ENCODE data around the gene ZNF714.
"Not testable (repeated sequence)": the region's sequence is repeated elsewhere in the genome, so short reads cannot be mapped to it uniquely, and the experiment has no call there.

ZNF714 gene

DNA sequence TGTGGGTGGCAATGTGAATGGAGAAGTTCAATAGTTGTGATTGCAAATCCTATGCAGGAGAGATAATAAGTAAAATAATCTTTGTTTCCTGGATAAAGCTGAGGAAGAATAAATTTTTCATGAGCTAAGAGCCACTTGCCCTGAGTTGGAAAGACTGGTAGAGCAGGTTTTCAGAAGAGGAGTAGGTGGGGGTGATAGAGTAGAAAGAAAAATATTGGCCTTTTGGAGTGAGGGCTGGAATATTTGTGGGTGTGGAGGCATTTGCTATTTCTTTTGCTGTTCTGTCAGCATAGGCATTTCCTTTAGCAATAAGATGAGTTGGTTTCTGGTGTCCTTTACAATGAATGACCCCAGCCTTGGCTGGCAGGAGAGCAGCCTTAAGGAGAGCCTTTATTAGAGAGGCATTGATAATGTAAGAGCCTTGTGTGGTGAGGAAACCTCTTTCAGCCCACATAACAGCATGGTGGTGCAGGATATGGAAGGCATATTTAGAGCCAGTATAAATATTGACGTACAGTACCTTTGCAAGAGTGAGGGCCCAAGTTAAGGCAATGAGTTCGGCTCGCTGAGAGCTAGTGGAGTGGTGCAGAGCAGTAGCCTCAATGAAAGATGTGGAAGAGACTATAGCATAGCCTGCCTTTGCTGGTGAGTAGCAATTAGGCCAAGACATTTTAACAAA lies 48.2 kb downstream of the ZNF714 start:
- in situ Hi-C loops (cut with HindIII; ENCODE audit: low sequenced_read_pairs): no loop called here

DNA sequence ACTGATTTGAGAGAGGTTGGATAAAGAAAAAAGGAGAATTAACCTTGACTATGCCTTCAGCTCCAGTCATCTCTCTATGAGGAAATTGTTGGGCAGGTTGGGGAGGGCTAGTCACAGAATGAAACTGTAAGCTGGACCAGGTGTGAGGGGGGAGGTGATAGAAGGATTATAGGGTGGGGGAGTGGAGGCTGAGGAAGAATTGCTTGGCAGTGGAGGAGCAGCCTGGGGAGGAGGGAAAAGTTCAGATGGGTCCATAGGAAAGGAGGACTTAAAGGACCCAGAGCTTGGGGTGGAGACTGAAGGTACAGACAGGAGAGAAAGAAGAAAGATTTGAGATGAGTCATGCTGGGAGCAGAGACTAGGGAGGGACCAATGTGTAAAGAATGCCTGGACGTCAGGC lies 51.6 kb downstream of the ZNF714 start:
- in situ Hi-C loops (cut with HindIII; ENCODE audit: low sequenced_read_pairs): no loop called here

DNA sequence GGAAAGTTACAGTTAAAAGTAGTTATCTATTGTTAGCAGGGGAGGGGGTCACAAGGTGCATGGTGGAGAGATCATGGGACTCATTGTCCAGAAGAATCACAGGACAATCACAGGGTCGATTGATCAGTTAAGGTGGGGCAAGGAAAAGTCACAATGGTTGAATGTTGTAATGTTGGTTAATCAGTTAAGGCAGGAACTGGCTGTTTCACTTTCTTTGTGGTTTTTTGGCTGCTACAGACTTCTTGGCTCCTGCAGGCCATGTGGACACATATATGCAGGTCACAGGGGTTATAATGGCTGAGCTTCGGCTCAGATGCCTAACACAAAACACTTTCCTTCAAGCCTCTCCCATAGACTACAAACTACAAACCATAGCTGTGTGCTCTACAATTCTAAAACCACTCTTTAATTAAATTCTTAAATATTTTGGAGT lies 52.9 kb downstream of the ZNF714 start:
- in situ Hi-C loops (cut with HindIII; ENCODE audit: low sequenced_read_pairs): no loop called here

DNA sequence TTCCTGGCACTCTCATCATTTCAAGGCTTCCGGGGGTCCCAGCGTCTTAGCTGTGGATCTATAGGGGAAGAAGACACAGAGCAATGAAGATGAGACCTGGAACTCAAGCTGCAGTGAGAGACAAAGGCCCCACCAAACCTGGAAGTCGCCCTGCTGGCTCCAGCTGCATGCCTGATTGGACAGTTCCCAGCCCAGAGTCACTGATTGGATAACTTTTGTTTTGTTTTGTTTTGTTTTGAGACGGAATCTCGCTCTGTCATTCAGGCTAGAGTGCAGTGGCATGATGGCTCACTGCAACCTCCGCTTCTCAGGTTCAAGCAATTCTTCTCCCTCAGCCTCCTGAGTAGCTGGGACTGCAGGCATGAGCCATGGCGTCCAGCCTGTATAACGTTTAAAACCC lies 53.4 kb downstream of the ZNF714 start:
- in situ Hi-C loops (cut with HindIII; ENCODE audit: low sequenced_read_pairs): no loop called here

DNA sequence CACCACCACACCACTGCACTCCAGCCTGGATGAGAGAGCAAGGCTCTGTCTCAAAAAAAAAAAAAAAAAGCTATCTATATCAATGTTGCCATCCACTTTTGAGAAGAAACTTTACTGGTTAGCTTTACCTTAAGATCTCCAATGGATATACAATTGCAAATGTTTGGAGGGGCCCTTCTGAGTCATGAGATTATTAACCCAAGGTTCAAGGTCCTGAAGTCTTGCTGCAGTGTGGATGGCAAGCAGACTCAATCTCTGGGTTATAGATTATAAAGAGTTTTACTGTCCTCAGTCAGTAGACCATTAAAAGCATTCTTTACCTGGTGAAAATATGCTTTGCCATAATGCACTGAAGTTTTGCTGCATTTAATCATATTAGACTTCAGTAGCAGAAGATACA lies 56.1 kb downstream of the ZNF714 start:
- in situ Hi-C loops (cut with HindIII; ENCODE audit: low sequenced_read_pairs): no loop called here

DNA sequence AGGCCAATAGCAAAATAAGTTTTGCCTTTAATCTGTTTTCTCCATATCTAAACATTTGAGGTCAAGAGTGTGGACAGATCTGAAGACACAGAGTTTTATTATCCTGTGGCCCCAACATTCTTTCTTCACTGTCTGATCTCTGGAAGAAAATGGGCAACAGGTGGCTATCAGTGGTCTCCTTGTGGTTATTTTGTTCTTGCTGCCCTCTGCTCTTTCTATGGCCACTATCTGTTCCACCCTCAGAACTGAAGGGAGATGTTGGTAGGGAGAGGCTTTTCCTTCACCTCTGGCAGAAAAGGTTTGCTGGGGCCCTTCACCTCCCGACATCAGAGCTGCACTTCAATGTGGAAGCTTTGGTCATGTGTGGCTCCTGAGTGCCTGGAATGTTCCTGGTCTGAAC lies 59.0 kb downstream of the ZNF714 start:
- in situ Hi-C loops (cut with HindIII; ENCODE audit: low sequenced_read_pairs): not testable (repeated sequence)

DNA sequence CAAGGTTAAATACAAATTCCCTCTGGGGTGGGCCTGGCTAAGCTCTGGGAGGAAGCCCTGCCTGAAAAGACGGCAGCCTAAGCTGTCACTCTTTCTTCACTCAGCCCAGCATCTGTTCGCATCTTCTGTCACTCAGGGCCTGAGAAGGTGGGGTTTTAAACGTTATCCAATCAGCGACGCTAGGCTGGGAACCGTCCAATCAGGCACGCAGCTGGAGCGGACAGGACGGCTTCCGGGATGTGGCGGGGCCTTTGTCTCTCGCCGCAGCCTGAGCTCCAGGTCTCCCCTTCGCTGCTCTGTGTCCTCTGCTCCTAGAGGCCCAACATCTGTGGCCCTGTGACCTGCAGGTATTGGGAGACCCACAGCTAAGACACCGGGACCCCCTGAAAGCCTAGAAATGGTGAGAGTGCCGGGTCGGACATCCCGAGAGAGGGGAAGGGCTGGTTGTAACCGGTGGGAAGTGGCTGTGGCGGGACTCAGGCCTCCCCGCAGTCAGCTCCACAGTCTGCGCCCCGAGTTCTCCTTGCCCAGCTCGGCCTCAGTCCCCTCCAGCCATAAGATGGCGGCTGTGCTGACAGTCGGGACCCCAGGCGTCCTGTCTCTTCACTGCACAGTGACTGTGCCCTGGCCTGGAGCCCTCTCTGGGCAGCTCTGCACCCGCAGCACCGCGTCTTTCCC lies 59.9 kb downstream of the ZNF714 start, which contains the start of gene ZNF431:
ZNF431 (plus strand) TSS at position 254 of the 678 bp plus-strand sequence; CDS start at position 398, 144 bp downstream.
- in situ Hi-C loops (cut with HindIII; ENCODE audit: low sequenced_read_pairs): no loop called here

DNA sequence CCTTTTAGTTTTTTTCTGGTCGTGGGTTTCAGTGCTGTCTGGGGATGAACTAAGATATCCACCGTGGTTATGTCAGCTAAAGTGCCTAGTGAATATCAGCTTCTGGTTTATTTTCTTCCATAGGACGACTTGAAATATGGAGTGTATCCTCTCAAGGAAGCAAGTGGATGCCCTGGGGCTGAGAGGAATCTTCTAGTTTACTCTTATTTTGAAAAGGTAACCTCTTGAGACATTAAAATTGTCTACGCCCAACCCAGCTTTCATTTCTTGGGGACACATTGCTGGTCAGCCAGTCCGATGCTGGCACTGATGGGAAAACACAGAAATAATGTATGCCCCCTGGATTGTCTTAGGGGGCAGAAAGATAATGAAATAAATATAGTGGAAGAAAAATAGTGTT lies 61.4 kb downstream of the ZNF714 start:
- in situ Hi-C loops (cut with HindIII; ENCODE audit: low sequenced_read_pairs): no loop called here

DNA sequence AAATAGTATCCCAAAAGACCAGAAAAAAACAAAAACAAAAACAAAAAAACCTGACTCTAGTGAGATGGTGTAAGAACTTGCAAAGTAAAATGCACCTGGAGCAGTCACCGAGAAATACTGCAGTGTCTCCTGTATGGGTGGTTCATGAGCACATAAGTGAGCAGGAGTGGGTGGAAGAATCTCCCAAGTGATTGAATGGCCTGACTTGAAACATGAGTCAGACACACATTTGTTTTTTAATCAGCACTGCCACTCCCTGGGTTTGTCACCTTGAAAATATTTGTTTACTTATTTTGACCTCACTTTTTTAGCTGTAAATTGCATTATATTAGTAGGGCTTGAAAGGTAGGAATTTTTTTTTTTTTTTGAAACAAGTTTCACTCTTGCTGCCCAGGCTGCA lies 61.9 kb downstream of the ZNF714 start:
- in situ Hi-C loops (cut with HindIII; ENCODE audit: low sequenced_read_pairs): no loop called here

DNA sequence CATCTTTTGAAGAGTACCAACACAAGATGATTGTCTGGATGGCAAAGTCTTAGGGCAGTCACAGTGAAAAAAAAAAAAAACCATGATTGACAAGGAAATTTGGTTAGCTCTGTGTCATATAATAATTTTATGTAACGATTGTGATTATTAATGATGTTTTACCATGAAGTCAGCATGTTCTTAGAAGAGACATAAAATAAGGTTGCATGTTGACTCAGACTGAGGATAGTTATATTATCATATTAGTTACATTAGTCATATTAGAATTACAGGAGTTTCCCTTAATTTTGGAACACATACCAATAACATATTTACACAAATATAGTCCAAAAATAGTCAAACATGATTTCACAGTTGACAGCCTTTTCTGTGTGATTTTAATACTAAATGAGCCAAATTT lies 65.5 kb downstream of the ZNF714 start:
- in situ Hi-C loops (cut with HindIII; ENCODE audit: low sequenced_read_pairs): no loop called here

DNA sequence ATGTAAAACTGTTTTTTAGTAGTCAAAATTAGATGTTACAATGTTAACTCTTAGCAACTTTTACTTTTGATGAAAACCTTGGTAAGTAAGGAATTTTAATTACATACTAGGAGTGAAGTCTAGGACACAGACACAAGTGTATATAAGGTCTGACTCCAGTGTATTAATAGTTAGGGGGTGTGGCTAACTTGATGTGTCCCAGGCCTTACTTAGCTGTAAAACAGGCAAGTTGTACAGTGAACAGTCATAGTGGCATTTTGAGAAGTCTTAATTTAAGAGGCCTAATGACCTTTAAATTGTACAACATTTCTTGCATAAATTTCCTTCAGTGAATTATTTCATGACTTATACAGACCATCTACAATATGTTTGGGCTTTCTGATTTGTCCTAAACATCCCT lies 66.7 kb downstream of the ZNF714 start:
- in situ Hi-C loops (cut with HindIII; ENCODE audit: low sequenced_read_pairs): no loop called here

DNA sequence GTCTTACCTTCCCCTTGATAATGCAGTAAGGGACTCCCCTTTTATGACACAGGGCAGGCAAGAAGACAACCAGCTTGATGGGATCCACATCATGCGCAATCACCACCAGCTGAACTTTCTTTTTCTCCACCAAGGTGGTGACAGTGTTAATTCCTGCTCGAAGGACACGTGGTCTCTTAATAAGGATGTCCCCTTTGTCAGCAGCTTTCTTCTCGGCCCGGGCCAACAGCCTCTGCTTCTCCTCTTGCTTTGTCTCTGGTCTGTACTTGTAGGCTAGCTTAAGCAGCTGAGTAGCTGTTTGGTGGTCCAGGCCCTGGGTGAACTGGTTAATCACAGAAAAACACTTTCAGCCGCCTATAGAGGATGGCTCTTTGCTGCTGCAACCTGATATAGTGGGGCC lies 67.9 kb downstream of the ZNF714 start:
- in situ Hi-C loops (cut with HindIII; ENCODE audit: low sequenced_read_pairs): no loop called here

DNA sequence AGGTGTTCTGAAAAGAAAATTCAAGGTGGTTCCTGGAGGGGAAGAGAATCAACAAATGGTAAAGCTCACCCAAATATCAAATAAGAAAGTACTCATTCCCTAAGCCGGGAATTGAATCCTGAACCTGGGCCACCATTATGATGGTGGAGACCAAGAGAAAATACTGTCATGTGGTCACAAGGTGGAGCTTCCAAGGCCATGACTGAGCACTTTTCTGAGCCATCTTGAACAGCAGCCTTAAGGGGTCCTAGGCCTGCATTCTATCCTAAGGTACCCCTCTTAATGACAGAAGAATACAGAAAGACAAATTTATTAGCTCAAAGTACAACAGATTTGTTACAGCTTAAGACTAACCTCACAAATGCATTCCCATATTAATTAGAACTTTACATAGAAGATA lies 69.5 kb downstream of the ZNF714 start:
- in situ Hi-C loops (cut with HindIII; ENCODE audit: low sequenced_read_pairs): no loop called here

DNA sequence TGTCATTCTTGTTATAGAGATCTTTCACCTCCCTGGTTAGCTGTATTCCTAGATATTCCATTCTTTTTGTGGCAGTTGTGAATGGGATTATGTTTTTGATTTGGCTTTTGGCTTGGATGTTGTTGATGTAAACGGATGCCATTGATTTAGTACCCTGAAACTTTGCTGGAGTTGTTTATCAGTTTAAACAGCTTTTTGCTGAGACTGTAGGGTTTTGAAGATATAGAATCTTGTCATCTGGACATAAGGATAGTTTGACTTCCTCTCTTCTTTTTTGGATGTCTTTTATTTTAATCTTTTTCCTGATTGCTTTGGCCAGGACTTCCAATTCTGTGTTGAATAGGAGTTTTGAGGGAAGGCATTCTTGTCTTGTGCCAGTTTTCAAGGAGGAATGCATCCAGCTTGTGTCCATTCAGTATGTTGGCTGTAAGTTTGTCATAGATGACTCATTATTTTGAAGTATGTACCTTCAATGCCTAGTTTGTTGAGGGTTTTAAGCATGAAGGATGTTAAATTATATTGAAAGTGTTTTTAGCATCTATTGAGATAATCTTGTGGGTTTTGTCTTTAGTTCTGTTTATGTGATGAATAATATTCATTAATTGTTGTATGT lies 76.6 kb downstream of the ZNF714 start:
- in situ Hi-C loops (cut with HindIII; ENCODE audit: low sequenced_read_pairs): no loop called here

DNA sequence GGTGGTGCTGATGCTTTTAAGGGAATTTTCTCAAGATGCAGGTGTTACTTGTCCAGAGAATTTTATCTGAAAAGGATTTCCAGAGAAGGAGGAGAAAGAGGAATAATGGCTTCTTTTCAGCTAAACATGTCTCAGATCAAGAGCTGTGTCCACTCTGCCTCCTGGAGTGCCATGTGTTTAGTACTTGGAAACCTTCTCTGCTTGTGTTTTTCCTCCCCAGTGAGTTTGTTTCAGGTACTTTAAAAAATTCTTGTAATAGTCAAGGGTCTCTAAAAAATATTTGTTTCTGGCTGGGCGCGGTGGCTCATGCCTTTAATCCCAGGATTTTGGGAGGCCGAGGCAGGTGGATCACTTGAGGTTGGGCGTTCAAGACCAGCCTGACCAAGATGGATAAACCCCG lies 82.5 kb downstream of the ZNF714 start:
- in situ Hi-C loops (cut with HindIII; ENCODE audit: low sequenced_read_pairs): no loop called here

DNA sequence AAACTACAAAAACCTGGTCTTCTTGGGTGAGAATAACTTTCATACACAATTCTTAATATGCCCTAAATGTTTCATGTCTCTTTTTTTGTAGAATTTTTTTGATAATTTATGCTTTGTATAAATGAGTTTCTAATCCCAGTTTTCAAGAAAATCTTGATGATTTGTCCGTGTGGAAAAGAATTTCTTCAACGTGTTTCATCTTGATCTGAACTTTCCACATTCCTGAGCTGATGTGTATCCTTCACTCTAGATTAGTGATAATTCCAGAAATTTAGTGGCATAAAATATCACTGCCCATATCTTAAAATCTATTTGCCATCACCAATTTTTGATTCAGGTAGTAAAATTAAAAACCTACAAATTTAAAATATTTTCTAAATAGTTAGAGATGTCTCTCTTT lies 84.4 kb downstream of the ZNF714 start:
- in situ Hi-C loops (cut with HindIII; ENCODE audit: low sequenced_read_pairs): no loop called here

Measured in endothelial cell of hepatic sinusoid (primary cell).